HG03045 (cell line): Measurements from ENCODE around the gene QDPR.

Experiments
- ATAC-seq: cut with Tn5 transposase; IDR thresholded peaks from one replicate; pipeline ENCODE4 v1.9.1; 2021; ENCODE audit warnings: mild to moderate bottlenecking, moderate library complexity; ENCODE audit not compliant: unreplicated experiment

QDPR gene

DNA sequence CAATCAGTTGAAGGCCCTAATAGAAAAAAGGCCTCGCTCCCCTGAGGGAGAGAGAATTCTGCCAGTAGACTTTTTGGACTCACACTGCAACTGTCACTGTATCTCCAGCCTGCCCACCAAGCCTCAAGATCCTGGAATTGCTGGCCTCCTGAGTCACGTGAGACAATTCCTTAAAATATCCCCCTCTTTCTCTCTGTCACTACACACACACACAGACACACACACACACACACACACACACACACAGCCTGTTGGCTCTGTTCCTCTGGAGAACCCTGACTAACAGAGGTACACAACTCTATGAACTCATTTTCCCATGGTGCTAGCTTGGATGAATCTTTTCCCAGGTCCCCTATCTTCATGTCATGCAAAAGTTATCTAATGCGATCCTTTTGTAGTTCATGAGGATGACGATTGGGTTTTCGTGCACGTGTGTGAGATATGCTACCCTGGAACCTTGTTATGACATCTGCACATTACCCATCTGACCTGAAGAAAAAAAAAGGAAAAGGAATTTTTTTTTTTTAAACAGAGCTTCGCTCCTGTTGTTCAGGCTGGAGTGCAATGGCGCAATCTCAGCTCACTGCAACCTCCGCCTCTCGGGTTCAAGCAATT, 16.8 kb upstream of the QDPR start:
- no peak for ATAC-seq

DNA sequence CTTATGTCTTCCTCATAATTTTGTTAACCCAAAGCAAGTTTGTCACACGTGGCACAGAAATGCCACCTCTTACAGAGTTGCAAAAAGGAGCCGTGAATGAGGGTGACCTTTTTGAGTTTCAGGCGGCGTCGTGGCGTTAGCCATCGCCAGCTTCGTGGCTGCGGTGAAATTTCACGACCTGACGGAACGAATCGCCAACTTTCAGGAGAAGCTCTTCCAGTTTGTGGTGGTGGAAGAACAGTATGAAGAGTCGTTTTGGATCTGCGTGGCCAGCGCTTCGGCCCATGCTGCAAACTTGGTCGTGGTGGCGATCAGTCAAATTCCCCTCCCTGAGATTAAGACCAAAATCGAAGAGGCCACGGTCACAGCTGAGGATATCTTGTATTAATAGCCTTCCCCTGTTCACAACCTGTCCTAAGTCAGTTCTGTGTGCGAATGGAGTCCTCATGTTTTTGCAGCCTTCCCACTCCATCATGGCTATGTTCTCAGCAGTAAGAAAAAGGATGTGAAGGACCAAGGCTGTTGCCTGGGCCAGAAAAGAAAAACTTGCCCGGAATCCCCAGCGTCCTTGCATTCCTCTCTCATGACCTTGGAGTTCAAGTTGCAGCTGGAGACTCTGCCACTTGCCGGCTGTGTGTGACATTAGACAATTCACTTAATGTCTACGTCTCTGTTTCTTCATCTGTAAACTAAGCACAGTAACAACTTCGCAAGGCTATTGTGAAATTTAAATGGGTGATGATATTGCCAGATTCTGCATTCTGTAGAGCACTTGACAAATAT, 15.0 kb upstream of the QDPR start:
- no peak for ATAC-seq

GRCh38 chr4:17523662-17524061, 11.8 kb upstream of the QDPR start:
- no peak for ATAC-seq

DNA sequence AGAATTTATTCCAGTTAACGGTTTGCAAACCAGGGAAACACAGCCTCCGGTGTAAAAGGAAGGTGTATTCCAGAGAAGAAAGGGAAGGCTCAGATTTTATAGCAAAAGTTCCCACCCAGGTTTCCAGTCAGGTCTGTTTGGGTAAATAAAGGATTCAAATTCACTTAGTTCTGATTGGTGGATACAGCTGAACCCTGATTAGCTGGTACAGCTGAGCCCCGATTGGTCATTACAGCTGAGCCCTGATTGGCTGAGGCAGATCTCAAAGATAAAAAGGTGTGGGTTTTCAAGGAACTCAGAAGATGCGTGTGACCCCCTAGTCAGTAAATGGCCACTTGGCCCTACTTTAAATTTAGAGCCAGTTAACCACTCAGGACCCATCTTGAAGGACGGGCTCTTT, 9.7 kb upstream of the QDPR start:
- ATAC-seq = no peak

- ATAC-seq = no peak
Measured at GRCh38 chr4:17517664-17518063, 5.8 kb upstream of the QDPR start.

- no peak for ATAC-seq
Measured at GRCh38 chr4:17516980-17517379, 5.1 kb upstream of the QDPR start.

DNA sequence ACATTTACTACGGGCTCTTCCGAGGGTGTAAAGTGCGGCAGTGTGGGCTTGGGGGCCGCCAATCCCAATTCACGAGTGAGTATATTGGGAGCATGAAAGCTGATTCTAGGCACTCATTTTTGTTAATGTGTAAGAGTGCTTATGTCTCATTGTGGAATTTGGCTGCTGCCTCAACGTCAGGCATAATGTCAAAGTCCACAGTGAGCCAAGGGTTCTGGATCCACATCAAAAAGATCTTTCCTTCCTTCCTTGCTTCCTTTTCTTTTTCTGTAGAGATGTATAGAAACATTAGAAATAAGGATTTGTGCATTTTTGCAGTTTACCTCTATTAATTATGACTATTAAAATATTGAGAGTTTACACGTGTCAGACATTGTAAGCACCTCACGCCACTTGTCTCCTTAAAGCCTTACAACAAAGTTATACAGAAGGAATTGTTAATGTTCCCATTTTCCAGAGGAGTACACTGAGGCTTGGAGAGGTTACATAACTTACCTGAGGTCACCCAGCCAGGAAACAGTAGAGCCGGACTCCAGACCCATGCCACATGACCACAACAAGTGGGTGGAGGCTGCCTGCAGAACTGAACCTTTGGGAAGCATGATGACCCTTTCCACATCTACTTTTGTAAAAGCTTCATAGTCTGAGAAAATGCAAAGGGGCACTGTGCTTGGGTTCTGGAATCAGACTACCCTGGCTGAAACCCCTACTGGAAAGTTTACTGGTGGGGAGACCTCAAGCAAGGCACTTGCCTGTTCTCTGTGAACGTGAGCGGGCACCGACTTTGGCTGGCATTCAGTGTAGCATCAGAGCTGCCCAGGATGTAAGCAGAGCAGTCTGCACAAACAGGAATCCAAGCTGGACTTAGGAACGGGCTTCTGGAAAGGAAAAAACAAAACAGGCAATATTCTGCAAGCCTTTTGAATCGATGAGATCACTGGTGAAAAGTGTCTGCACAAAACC, 3.8 kb upstream of the QDPR start:
- no peak for ATAC-seq

- ATAC-seq = no peak
Measured at GRCh38 chr4:17514865-17515264, 3.0 kb upstream of the QDPR start, which contains the start of gene CLRN2. CLRN2 (plus strand) TSS chr4:17515165; CDS start chr4:17515267, 102 bp downstream.

- ATAC-seq = no peak
Measured at GRCh38 chr4:17512973-17513665, 1.2 kb upstream of the QDPR start.

- peak; percentile 60 for ATAC-seq
Measured at GRCh38 chr4:17511509-17511949, 361 bp downstream of the QDPR start.

GRCh38 chr4:17511051-17511450, 839 bp downstream of the QDPR start:
- no peak for ATAC-seq

GRCh38 chr4:17510582-17510981, 1.3 kb downstream of the QDPR start:
- ATAC-seq = no peak

GRCh38 chr4:17504081-17504480, 7.8 kb downstream of the QDPR start:
- ATAC-seq = no peak

GRCh38 chr4:17502756-17503155, 9.1 kb downstream of the QDPR start:
- no peak for ATAC-seq

- ATAC-seq = no peak
Measured at GRCh38 chr4:17500574-17500973, 11.3 kb downstream of the QDPR start.

GRCh38 chr4:17497890-17498523, 13.9 kb downstream of the QDPR start:
- ATAC-seq = no peak

GRCh38 chr4:17494258-17495190, 17.4 kb downstream of the QDPR start:
- ATAC-seq = no peak

GRCh38 chr4:17493619-17494018, 18.3 kb downstream of the QDPR start:
- no peak for ATAC-seq

DNA sequence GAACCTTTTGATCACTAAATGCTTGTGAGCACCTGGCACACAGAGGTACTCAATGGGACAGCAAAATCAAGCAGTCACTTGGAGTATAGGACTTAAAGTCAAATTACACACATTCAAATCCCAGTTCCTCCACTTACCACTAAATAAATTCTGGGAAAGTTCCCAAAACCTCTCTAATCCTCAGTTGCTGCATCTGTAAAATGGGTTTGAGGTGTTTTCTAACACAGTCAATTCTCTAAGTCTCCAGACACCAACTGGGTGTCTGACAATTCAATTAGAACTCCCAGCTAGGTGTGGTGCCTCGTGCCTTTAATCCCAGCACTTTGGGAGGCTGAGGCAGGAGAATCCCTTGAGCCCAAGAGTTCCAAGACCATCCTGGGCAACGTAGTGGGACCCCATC, 19.0 kb downstream of the QDPR start:
- ATAC-seq = no peak
